Activated CD8-positive, alpha-beta memory T cell treated with anti-CD3 and anti-CD28 coated beads for 1 hour (primary cell): ENCODE measurements around the gene HIPK1.
"Not testable (repeated sequence)": the region's sequence is repeated elsewhere in the genome, so short reads cannot be mapped to it uniquely, and the experiment has no call there.

Experiments used
- DNase-seq, 2 donors: peaks; one replicate each; pipeline ENCODE4 v3.0.0-alpha.2; 2020; ENCODE audit warnings: low read depth in 1 of 2; ENCODE audit errors: extremely low read depth in 1 of 2

The HIPK1 gene

GRCh38 chr1:113981962-113982931 is 53.1 kb downstream of the HIPK1 start:
- no peak for DNase-seq

GRCh38 chr1:113982949-113983348 is 53.8 kb downstream of the HIPK1 start:
- no peak for DNase-seq

GRCh38 chr1:113983391-113983790 is 54.3 kb downstream of the HIPK1 start:
- no peak for DNase-seq

GRCh38 chr1:113983826-113984225 is 54.7 kb downstream of the HIPK1 start:
- no peak for DNase-seq

GRCh38 chr1:113984710-113985109 is 55.6 kb downstream of the HIPK1 start:
- DNase-seq: no peak

- no peak for DNase-seq
These were observed 57.7 kb downstream of the HIPK1 start for GRCh38 chr1:113986802-113987201.

GRCh38 chr1:113987259-113987658 is 58.1 kb downstream of the HIPK1 start:
- DNase-seq: no peak

GRCh38 chr1:113990530-113990929 is 61.4 kb downstream of the HIPK1 start:
- no peak for DNase-seq

GRCh38 chr1:113990961-113991360 is 61.8 kb downstream of the HIPK1 start:
- DNase-seq: no peak

GRCh38 chr1:113991467-113991997 is 62.4 kb downstream of the HIPK1 start:
- DNase-seq: no peak

- no peak for DNase-seq
These were observed 63.9 kb downstream of the HIPK1 start for GRCh38 chr1:113993072-113993471.

- DNase-seq: no peak
These were observed 64.6 kb downstream of the HIPK1 start for GRCh38 chr1:113993766-113994165.

- DNase-seq: no peak
These were observed 66.3 kb downstream of the HIPK1 start for GRCh38 chr1:113995382-113995781.

- DNase-seq: no peak
These were observed 69.2 kb downstream of the HIPK1 start for GRCh38 chr1:113998361-113998760.

- no peak for DNase-seq
These were observed 70.1 kb downstream of the HIPK1 start for GRCh38 chr1:113999233-113999632.

- DNase-seq: no peak
These were observed 70.7 kb downstream of the HIPK1 start for GRCh38 chr1:113999799-114000198.

- no peak for DNase-seq
These were observed 71.3 kb downstream of the HIPK1 start for GRCh38 chr1:114000406-114000805.

- no peak for DNase-seq
These were observed 73.5 kb downstream of the HIPK1 start for GRCh38 chr1:114002492-114003239.

- DNase-seq: no peak
These were observed 74.3 kb downstream of the HIPK1 start for GRCh38 chr1:114003431-114003830.

- not testable (repeated sequence) for DNase-seq
These were observed 77.7 kb downstream of the HIPK1 start for GRCh38 chr1:114006825-114007224.

GRCh38 chr1:114008480-114008941 is 79.4 kb downstream of the HIPK1 start:
- DNase-seq: no peak
